Esophagus muscularis mucosa (tissue), 4 donors: ENCODE data around the gene TTC27.

Experiments
- CTCF ChIP-seq, 3 experiments: fragments of 200-600 bp in 2 of 3; fragments of 450-650 bp in 1 of 3; sonication (generic) in 2 of 3; IDR thresholded peaks; one replicate each; pipeline ENCODE4 v1.5.1; 2017 to 2019; ENCODE audit warnings: antibody characterized with exemption in 3 of 3, mild to moderate bottlenecking in 2 of 3, moderate library complexity in 1 of 3
- EP300 ChIP-seq: sonication (generic); formaldehyde crosslinking; IDR thresholded peaks from one replicate; pipeline ENCODE4 v1.6.1; 2017; ENCODE audit warnings: antibody characterized with exemption
- POLR2A ChIP-seq: fragments of 450-650 bp; IDR thresholded peaks from one replicate; pipeline ENCODE4 v1.6.1; 2017; ENCODE audit warnings: antibody characterized with exemption, moderate library complexity, mild to moderate bottlenecking, low read depth
- POLR2AphosphoS5 ChIP-seq, 2 donors: sonication (generic); formaldehyde crosslinking; IDR thresholded peaks; one replicate each; pipeline ENCODE4 v1.6.1; 2017; ENCODE audit warnings: antibody characterized with exemption in 2 of 2

DNA sequence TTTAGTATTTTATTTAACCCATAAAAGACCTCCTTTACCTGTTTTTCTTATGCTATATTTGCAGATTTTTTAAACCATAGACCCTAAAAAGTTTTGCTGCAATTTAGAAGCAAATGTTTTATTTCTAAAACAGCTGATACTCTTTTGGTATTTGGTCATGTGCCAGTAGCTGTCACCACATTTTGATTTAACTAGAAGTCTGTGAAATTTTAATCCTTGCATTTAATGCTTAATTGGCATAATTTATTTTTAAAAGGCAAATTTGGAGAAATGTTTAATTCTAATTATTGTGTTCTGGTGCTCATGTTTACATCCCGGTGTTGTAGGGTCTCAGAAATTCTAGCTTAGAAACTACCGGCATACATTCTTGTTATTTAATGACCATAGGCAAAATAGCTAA, 111.8 kb downstream of the TTC27 start:
- TF ChIP-seq CTCF (IDR thresholded peaks at IDR 0.05) (no peak), POLR2A (no peak), EP300 (no peak), POLR2AphosphoS5 (IDR thresholded peaks at IDR 0.05) (no peak)
